ENCODE measurements around the gene PFKFB2.
A peak's percentile ranks its signal among the peaks of the same experiment; 100 is the strongest.

DNA sequence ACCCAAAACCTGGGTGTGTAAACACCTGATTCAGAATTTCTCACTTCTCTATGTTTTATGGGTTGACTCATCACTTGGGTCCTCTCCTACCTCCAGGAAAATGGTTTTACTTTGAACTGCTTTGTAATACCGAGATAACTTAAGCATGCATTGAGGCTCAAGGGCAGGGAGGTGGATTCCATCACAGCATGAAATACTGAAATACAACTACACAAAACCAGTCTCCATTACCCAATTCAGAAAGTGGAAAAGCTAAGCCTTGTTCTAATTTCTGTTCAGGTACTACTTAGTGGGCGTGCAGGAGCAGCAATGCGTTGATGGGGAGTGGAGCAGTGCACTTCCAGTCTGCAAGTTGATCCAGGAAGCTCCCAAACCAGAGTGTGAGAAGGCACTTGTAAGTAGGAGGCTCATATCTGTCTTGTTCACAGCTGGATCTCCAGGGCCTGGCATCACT, 44.8 kb downstream of the PFKFB2 start:
- TF ChIP-seq, protein P1, sequence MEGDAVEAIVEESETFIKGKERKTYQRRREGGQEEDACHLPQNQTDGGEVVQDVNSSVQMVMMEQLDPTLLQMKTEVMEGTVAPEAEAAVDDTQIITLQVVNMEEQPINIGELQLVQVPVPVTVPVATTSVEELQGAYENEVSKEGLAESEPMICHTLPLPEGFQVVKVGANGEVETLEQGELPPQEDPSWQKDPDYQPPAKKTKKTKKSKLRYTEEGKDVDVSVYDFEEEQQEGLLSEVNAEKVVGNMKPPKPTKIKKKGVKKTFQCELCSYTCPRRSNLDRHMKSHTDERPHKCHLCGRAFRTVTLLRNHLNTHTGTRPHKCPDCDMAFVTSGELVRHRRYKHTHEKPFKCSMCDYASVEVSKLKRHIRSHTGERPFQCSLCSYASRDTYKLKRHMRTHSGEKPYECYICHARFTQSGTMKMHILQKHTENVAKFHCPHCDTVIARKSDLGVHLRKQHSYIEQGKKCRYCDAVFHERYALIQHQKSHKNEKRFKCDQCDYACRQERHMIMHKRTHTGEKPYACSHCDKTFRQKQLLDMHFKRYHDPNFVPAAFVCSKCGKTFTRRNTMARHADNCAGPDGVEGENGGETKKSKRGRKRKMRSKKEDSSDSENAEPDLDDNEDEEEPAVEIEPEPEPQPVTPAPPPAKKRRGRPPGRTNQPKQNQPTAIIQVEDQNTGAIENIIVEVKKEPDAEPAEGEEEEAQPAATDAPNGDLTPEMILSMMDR (IDR thresholded peaks at IDR 0.05; ENCODE audit: low read depth, low read length), result no peak
- TF ChIP-seq EZH2phosphoT487 (IDR thresholded peaks at IDR 0.05; ENCODE audit: low read depth), result peak; percentile 86

Measured in OCI-LY3 (cell line).